ENCODE results near the gene SYNE2. TPM values are rescaled to one million over a fixed set of nuclear protein-coding genes. Genes with fewer than 3 reads are reported as not detected.

The SYNE2 gene
- total and polyA plus RNA-seq, 2 donors from 2014 or later: 65.9 to 461 TPM

GRCh38 chr14:63874223-63874622 lies 21.4 kb downstream of the SYNE2 start:
- TF ChIP-seq, protein P1, sequence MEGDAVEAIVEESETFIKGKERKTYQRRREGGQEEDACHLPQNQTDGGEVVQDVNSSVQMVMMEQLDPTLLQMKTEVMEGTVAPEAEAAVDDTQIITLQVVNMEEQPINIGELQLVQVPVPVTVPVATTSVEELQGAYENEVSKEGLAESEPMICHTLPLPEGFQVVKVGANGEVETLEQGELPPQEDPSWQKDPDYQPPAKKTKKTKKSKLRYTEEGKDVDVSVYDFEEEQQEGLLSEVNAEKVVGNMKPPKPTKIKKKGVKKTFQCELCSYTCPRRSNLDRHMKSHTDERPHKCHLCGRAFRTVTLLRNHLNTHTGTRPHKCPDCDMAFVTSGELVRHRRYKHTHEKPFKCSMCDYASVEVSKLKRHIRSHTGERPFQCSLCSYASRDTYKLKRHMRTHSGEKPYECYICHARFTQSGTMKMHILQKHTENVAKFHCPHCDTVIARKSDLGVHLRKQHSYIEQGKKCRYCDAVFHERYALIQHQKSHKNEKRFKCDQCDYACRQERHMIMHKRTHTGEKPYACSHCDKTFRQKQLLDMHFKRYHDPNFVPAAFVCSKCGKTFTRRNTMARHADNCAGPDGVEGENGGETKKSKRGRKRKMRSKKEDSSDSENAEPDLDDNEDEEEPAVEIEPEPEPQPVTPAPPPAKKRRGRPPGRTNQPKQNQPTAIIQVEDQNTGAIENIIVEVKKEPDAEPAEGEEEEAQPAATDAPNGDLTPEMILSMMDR (IDR thresholded peaks at IDR 0.05; ENCODE audit: borderline replicate concordance, extremely low read depth, insufficient read depth): no peak
- Histone ChIP-seq H3K9me3 (ENCODE audit: control insufficient read depth in 2 of 3, insufficient read depth in 1 of 3, low read length in 3 of 3) (no peaks in the 10 kb centered on the region), H3K36me3 (ENCODE audit: control insufficient read depth in 2 of 3, insufficient read depth in 3 of 3, low read length in 3 of 3) (peaks cover 0 to under 1% (median 0%) of the 10 kb centered on the region in 3 donors), H3K4me3 (ENCODE audit: low read length in 3 of 3) (peak overlapping the region in 1 of 3 donors; percentile 3), H3K4me1 (ENCODE audit: control insufficient read depth in 2 of 3, insufficient read depth in 2 of 3, low read depth in 1 of 3, low read length in 3 of 3) (peaks cover 5 to 41% (median 29%) of the 10 kb centered on the region in 3 donors), H3K27me3 (ENCODE audit: control insufficient read depth, insufficient read depth, low read length) (no peaks in the 10 kb centered on the region), H3K9ac (ENCODE audit: low read length in 3 of 3) (peak overlapping the region in 1 of 3 donors; percentile 29), H3K27ac (ENCODE audit: low read depth in 2 of 2, low read length in 2 of 2) (peak overlapping the region; percentile 35 to 56)
- DNase-seq: no peak
- intact Hi-C loops (cut with DNase I): no loop called here
- FAIRE-seq: no peak

DNA sequence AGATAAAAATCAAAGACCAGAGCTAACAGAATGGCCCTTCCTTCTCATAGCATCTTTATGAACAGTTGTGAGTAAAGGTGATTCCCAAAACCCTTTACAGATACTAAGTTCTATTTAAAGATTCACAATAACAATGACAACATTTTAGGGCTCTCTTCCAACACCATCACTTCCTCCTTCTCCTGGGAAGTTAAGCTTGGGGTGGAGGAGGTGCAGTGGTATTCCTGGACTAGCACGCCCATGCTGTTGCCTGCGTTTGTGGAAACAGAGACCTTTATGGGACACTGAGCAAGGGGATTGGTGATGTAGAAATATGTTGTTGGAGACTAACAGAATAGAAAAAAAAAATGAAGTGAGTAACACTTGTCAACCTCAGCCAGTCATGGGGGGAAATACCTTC lies 22.5 kb downstream of the SYNE2 start:
- DNase-seq: peak in 2 of 5 donors; percentile 36 to 83
- FAIRE-seq: peak; percentile 11
- intact Hi-C loops (cut with DNase I): no loop called here
- Histone ChIP-seq H3K27me3 (ENCODE audit: control insufficient read depth, insufficient read depth, low read length) (no peaks in the 10 kb centered on the region), H3K4me1 (ENCODE audit: control insufficient read depth in 2 of 3, insufficient read depth in 2 of 3, low read depth in 1 of 3, low read length in 3 of 3) (peaks cover 5 to 36% (median 30%) of the 10 kb centered on the region in 3 donors), H3K27ac (ENCODE audit: low read depth in 2 of 2, low read length in 2 of 2) (peak overlapping the region; percentile 68 to 83), H3K36me3 (ENCODE audit: control insufficient read depth in 2 of 3, insufficient read depth in 3 of 3, low read length in 3 of 3) (peaks cover 0 to 5% (median 0%) of the 10 kb centered on the region in 3 donors), H3K9ac (ENCODE audit: low read length in 3 of 3) (no peak overlapping the region), H3K4me3 (ENCODE audit: low read length in 3 of 3) (no peak overlapping the region), H3K9me3 (ENCODE audit: control insufficient read depth in 2 of 3, insufficient read depth in 1 of 3, low read length in 3 of 3) (no peaks in the 10 kb centered on the region)
- TF ChIP-seq, protein P1 (IDR thresholded peaks at IDR 0.05; ENCODE audit: borderline replicate concordance, extremely low read depth, insufficient read depth): no peak

DNA sequence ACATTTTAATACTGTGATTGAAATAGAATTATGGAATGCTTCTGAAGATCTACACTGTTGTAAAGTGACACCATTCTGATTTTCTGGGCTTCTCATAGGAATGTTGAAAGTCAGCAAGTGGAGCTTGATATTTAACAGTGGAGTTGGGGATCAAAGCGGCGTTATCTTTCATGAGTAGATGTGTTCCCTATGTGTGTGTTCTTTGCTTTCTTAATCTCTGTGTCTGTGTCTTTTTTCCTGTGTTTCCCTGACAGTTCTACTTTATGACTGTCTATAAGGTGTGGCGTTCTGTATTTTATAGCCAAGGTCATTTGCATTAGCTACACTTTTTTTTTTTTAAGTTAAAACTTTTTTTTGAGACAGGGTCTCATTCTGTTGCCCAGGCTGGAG lies 24.7 kb downstream of the SYNE2 start:
- Histone ChIP-seq H3K36me3 (ENCODE audit: control insufficient read depth in 2 of 3, insufficient read depth in 3 of 3, low read length in 3 of 3) (peaks cover 0 to 5% (median 0%) of the 10 kb centered on the region in 3 donors), H3K9ac (ENCODE audit: low read length in 3 of 3) (no peak overlapping the region), H3K9me3 (ENCODE audit: control insufficient read depth in 2 of 3, insufficient read depth in 1 of 3, low read length in 3 of 3) (no peaks in the 10 kb centered on the region), H3K4me1 (ENCODE audit: control insufficient read depth in 2 of 3, insufficient read depth in 2 of 3, low read depth in 1 of 3, low read length in 3 of 3) (peaks cover 5 to 36% (median 30%) of the 10 kb centered on the region in 3 donors), H3K27me3 (ENCODE audit: control insufficient read depth, insufficient read depth, low read length) (no peaks in the 10 kb centered on the region), H3K4me3 (ENCODE audit: low read length in 3 of 3) (no peak overlapping the region), H3K27ac (ENCODE audit: low read depth in 2 of 2, low read length in 2 of 2) (peak overlapping the region in 1 of 2 donors; percentile 74)
- DNase-seq (no peak), FAIRE-seq (no peak)
- TF ChIP-seq, protein P1 (IDR thresholded peaks at IDR 0.05; ENCODE audit: borderline replicate concordance, extremely low read depth, insufficient read depth): no peak
- intact Hi-C loops (cut with DNase I): no loop called here

- peaks cover 0 to 5% (median 0%) of the 10 kb centered on the region in 3 donors for H3K36me3 ChIP-seq (ENCODE audit: control insufficient read depth in 2 of 3, insufficient read depth in 3 of 3, low read length in 3 of 3)
- no peak overlapping the region for H3K9ac ChIP-seq (ENCODE audit: low read length in 3 of 3)
- H3K27ac ChIP-seq (ENCODE audit: low read depth in 2 of 2, low read length in 2 of 2): no peak overlapping the region
- TF ChIP-seq, protein P1 (IDR thresholded peaks at IDR 0.05; ENCODE audit: borderline replicate concordance, extremely low read depth, insufficient read depth): no peak
- H3K9me3 ChIP-seq (ENCODE audit: control insufficient read depth in 2 of 3, insufficient read depth in 1 of 3, low read length in 3 of 3): no peaks in the 10 kb centered on the region
- H3K4me1 ChIP-seq (ENCODE audit: control insufficient read depth in 2 of 3, insufficient read depth in 2 of 3, low read depth in 1 of 3, low read length in 3 of 3): peaks cover 5 to 32% (median 30%) of the 10 kb centered on the region in 3 donors
- no peaks in the 10 kb centered on the region for H3K27me3 ChIP-seq (ENCODE audit: control insufficient read depth, insufficient read depth, low read length)
- no peak for FAIRE-seq
- H3K4me3 ChIP-seq (ENCODE audit: low read length in 3 of 3): no peak overlapping the region
- intact Hi-C loops (cut with DNase I): no loop called here
- no peak for DNase-seq
Observed at GRCh38 chr14:63878052-63878451, 25.2 kb downstream of the SYNE2 start.

Data from kidney (tissue), 14 donors.